GM18526 (cell line): ENCODE data around the gene POLR2L.

ENCODE experiments used
- POLR2A ChIP-seq: IDR thresholded peaks from 3 replicates; pipeline ENCODE4 v1.6.1; 2011; ENCODE audit not compliant: insufficient read length; ENCODE audit errors: extremely low read depth

Gene POLR2L

GRCh38 chr11:875203-875602 lies 32.9 kb upstream of the POLR2L start:
- no peak for TF ChIP-seq POLR2A

- no peak for TF ChIP-seq POLR2A
Observed at GRCh38 chr11:873706-874105, 31.4 kb upstream of the POLR2L start.

- TF ChIP-seq POLR2A = no peak
Observed at GRCh38 chr11:872799-873198, 30.5 kb upstream of the POLR2L start.

- TF ChIP-seq POLR2A = no peak
Observed at GRCh38 chr11:871472-871871, 29.1 kb upstream of the POLR2L start.

GRCh38 chr11:870418-870817 lies 28.1 kb upstream of the POLR2L start:
- no peak for TF ChIP-seq POLR2A

GRCh38 chr11:870127-870413 lies 27.7 kb upstream of the POLR2L start:
- no peak for TF ChIP-seq POLR2A

- no peak for TF ChIP-seq POLR2A
Observed at GRCh38 chr11:869399-870126, 27.2 kb upstream of the POLR2L start.

- TF ChIP-seq POLR2A = no peak
Observed at GRCh38 chr11:868802-869201, 26.5 kb upstream of the POLR2L start.

GRCh38 chr11:868394-868793 lies 26.1 kb upstream of the POLR2L start:
- TF ChIP-seq POLR2A = no peak

GRCh38 chr11:867856-868358 lies 25.6 kb upstream of the POLR2L start:
- no peak for TF ChIP-seq POLR2A

GRCh38 chr11:866481-866880 lies 24.2 kb upstream of the POLR2L start:
- TF ChIP-seq POLR2A = no peak

- TF ChIP-seq POLR2A = no peak
Observed at GRCh38 chr11:865462-866430, 23.4 kb upstream of the POLR2L start.

GRCh38 chr11:864898-865297 lies 22.6 kb upstream of the POLR2L start:
- TF ChIP-seq POLR2A = no peak

- TF ChIP-seq POLR2A = no peak
Observed at GRCh38 chr11:863910-864827, 21.8 kb upstream of the POLR2L start.
